H1 (cell line): ENCODE data around the gene F8. TPM values are rescaled to one million over a fixed set of nuclear protein-coding genes. Genes with fewer than 3 reads are reported as not detected.
"Not testable (repeated sequence)": the region's sequence is repeated elsewhere in the genome, so short reads cannot be mapped to it uniquely, and the experiment has no call there.

Source experiments
- CTCF ChIA-PET: fragments of 300-600 bp; sonication (Branson Sonifier 250); formaldehyde crosslinking; loops from one replicate; lab custom pipeline; 2021; ENCODE audit not compliant: partially characterized antibody; lab: Charles Lee
- POLR2A ChIA-PET: fragments of 300-600 bp; sonication (Branson Sonifier 250); formaldehyde crosslinking; loops from one replicate; lab custom pipeline; 2021; ENCODE audit warnings: inconsistent platforms; ENCODE audit not compliant: partially characterized antibody; lab: Charles Lee
- DNase-seq, 2 experiments: peaks; one replicate each; pipeline versions ENCODE4 v3.0.0 to v3.0.0-alpha.2; 2010 to 2022; ENCODE audit warnings: low spot score in 2 of 2, low read depth in 1 of 2, mixed read lengths in 1 of 2
- FAIRE-seq: peaks from 2 replicates; lab custom pipeline; 2011; peaks lifted over from hg19 to GRCh38; lab: Jason Lieb, UNC
- H2AFZ ChIP-seq: 2 replicates; pipeline ENCODE4 v1.8.1; 2012; ENCODE audit warnings: low read length, inconsistent platforms
- H2AK5ac ChIP-seq: 2 replicates; pipeline ENCODE4 v1.6.1; 2013; ENCODE audit warnings: low read depth, low read length
- H2BK120ac ChIP-seq: replicated peaks from 2 replicates; pipeline ENCODE3; 2013; ENCODE audit warnings: low read depth, low read length, inconsistent platforms
- H2BK12ac ChIP-seq: 2 replicates; pipeline ENCODE4 v1.6.1; 2013; ENCODE audit warnings: low read depth, low read length
- H2BK15ac ChIP-seq: 2 replicates; pipeline ENCODE4 v1.6.1; 2013; ENCODE audit warnings: low read length
- H2BK20ac ChIP-seq: 2 replicates; pipeline ENCODE4 v1.6.1; 2013; ENCODE audit warnings: low read length
- H2BK5ac ChIP-seq: 2 replicates; pipeline ENCODE4 v1.6.1; 2013; ENCODE audit warnings: low read depth, low read length
- H3K14ac ChIP-seq: 2 replicates; pipeline ENCODE4 v1.6.1; 2013; ENCODE audit warnings: inconsistent platforms; ENCODE audit not compliant: insufficient read length
- H3K18ac ChIP-seq: 2 replicates; pipeline ENCODE4 v1.6.1; 2013; ENCODE audit warnings: low read length; ENCODE audit errors: extremely low read depth
- H3K23ac ChIP-seq: 2 replicates; pipeline ENCODE4 v1.6.1; 2013; ENCODE audit warnings: inconsistent platforms; ENCODE audit not compliant: insufficient read length
- H3K23me2 ChIP-seq: 2 replicates; pipeline ENCODE4 v1.6.1; 2013; ENCODE audit warnings: low read depth, low read length
- H3K27ac ChIP-seq: 2 replicates; pipeline ENCODE4 v1.6.1; 2011; ENCODE audit warnings: low read depth, low read length, inconsistent platforms
- H3K27me3 ChIP-seq, 4 experiments: replicated peaks in 1 of 4; 1 replicate in 1 of 4; 2 replicates in 3 of 4; pipeline versions ENCODE4 v1.6.1 to v1.8.1; 2011 to 2013; ENCODE audit warnings: low read length in 3 of 4, mild to moderate bottlenecking in 3 of 4, inconsistent platforms in 2 of 4, mixed read lengths in 2 of 4, moderate library complexity in 1 of 4; ENCODE audit not compliant: control insufficient read depth in 3 of 4, insufficient read depth in 3 of 4; ENCODE audit errors: extremely low read depth in 1 of 4
- H3K36me3 ChIP-seq, 4 experiments: 2 replicates each; pipeline versions ENCODE4 v1.6.1 to v1.8.1; 2011 to 2013; ENCODE audit warnings: mild to moderate bottlenecking in 4 of 4, low read length in 3 of 4, moderate library complexity in 2 of 4, control low read depth in 1 of 4, inconsistent platforms in 1 of 4; ENCODE audit not compliant: insufficient read depth in 4 of 4, control insufficient read depth in 2 of 4
- H3K4ac ChIP-seq: replicated peaks from 2 replicates; pipeline ENCODE3; 2013; ENCODE audit warnings: low read length, low read depth, mixed read lengths, inconsistent platforms; ENCODE audit not compliant: insufficient read length
- H3K4me1 ChIP-seq, 4 experiments: replicated peaks in 1 of 4; 1 replicate in 1 of 4; 2 replicates in 3 of 4; pipeline versions ENCODE4 v1.6.1 to v1.8.1; 2011 to 2013; ENCODE audit warnings: low read length in 3 of 4, inconsistent platforms in 2 of 4, mixed read lengths in 1 of 4; ENCODE audit not compliant: insufficient read depth in 4 of 4, control insufficient read depth in 3 of 4
- H3K4me2 ChIP-seq, 2 experiments: 2 replicates each; pipeline versions ENCODE4 v1.6.1 to v1.8.1; 2011 to 2013; ENCODE audit warnings: low read depth in 2 of 2, low read length in 2 of 2, control low read depth in 1 of 2, inconsistent platforms in 1 of 2, mild to moderate bottlenecking in 1 of 2; ENCODE audit not compliant: insufficient read depth in 1 of 2
- H3K4me3 ChIP-seq, 4 experiments: fragments of 200-600, 300-600 bp in 1 of 4; sonication (generic), shearing (Covaris generic), sonication (Bioruptor Twin) in 1 of 4; 2 replicates each; pipeline versions ENCODE4 v1.5.1 to v1.8.1; 2011 to 2016; ENCODE audit warnings: low read length in 4 of 4, low read depth in 3 of 4, control low read depth in 2 of 4, inconsistent platforms in 2 of 4, mild to moderate bottlenecking in 2 of 4, mixed read lengths in 1 of 4, moderate library complexity in 1 of 4; ENCODE audit not compliant: insufficient read depth in 2 of 4; ENCODE audit errors: extremely low read depth in 1 of 4
- H3K56ac ChIP-seq: replicated peaks from 2 replicates; pipeline ENCODE3; 2013; ENCODE audit warnings: low read depth, mild to moderate bottlenecking, mixed read lengths, low read length, inconsistent platforms; ENCODE audit not compliant: insufficient read length
- H3K79me1 ChIP-seq: 2 replicates; pipeline ENCODE4 v1.6.1; 2013; ENCODE audit warnings: low read depth, low read length, control low read depth
- H3K79me2 ChIP-seq, 2 experiments: 2 replicates each; pipeline versions ENCODE4 v1.6.1 to v1.8.1; 2012 to 2013; ENCODE audit warnings: low read length in 2 of 2, mild to moderate bottlenecking in 2 of 2, inconsistent platforms in 1 of 2; ENCODE audit not compliant: insufficient read depth in 2 of 2, control insufficient read depth in 1 of 2
- H3K9ac ChIP-seq, 4 experiments: replicated peaks in 1 of 4; 1 replicate in 1 of 4; 2 replicates in 3 of 4; pipeline versions ENCODE4 v1.6.1 to v1.8.1; 2011 to 2013; ENCODE audit warnings: low read depth in 3 of 4, low read length in 3 of 4, control low read depth in 2 of 4, mild to moderate bottlenecking in 2 of 4, moderate library complexity in 2 of 4, inconsistent platforms in 1 of 4; ENCODE audit errors: extremely low read depth in 1 of 4
- H3K9me3 ChIP-seq, 2 experiments: 2 replicates each; pipeline versions ENCODE4 v1.6.1 to v1.8.1; 2012 to 2013; ENCODE audit warnings: mild to moderate bottlenecking in 2 of 2, moderate library complexity in 2 of 2, control low read depth in 1 of 2, inconsistent platforms in 1 of 2, low read depth in 1 of 2, low read length in 1 of 2, mixed read lengths in 1 of 2; ENCODE audit not compliant: insufficient read depth in 2 of 2
- H4K20me1 ChIP-seq, 2 experiments: replicated peaks in 1 of 2; 2 replicates each; pipeline versions ENCODE3 to v1.8.1; 2011 to 2013; ENCODE audit warnings: inconsistent platforms in 2 of 2, low read length in 2 of 2, mild to moderate bottlenecking in 1 of 2; ENCODE audit not compliant: insufficient read depth in 2 of 2, control insufficient read depth in 1 of 2
- H4K5ac ChIP-seq: 2 replicates; pipeline ENCODE4 v1.6.1; 2013; ENCODE audit warnings: low read length, low read depth, mixed read lengths, inconsistent platforms; ENCODE audit not compliant: insufficient read length
- H4K8ac ChIP-seq: 2 replicates; pipeline ENCODE4 v1.8.0; 2013; ENCODE audit warnings: mild to moderate bottlenecking, moderate library complexity, low read length, inconsistent platforms; ENCODE audit not compliant: insufficient read depth; ENCODE audit errors: extremely low read depth
- H4K91ac ChIP-seq: replicated peaks from 2 replicates; pipeline ENCODE3; 2013; ENCODE audit warnings: low read length, mixed read lengths, inconsistent platforms; ENCODE audit not compliant: insufficient read length
- WGBS, 2 experiments: shearing (Covaris generic) in 1 of 2; methylation state at CpG; one replicate each; pipeline versions ENCODE4 v1.1.6 to v1.1.7; 2013 to 2015; ENCODE audit warnings: low lambda C conversion rate in 2 of 2, mixed read lengths in 2 of 2, inconsistent platforms in 1 of 2, low coverage in 1 of 2, missing lambda C conversion rate in 1 of 2; ENCODE audit not compliant: insufficient replicate concordance in 2 of 2, insufficient coverage in 1 of 2, insufficient read length in 1 of 2; ENCODE audit errors: extremely low coverage in 1 of 2, missing lambda C conversion rate in 1 of 2; 5-methylcytosine and 5-hydroxymethylcytosine counted together
- polyA plus RNA-seq, 7 experiments: library from polyadenylated mRNA; depleted of rRNA in 3 of 7; stranded (reverse) in 5 of 7; unstranded in 2 of 7; fragments of >200 nt in 5 of 7; fragments of 200-250 nt in 2 of 7; gene quantifications; 1 replicate in 5 of 7; 2 replicates in 1 of 7; 4 replicates in 1 of 7; pipeline versions ENCODE4 v1.2.1 to v1.2.3, GENCODE V29; 2011 to 2013; ENCODE audit warnings: missing spikeins in 2 of 7, mixed read lengths in 2 of 7
- total RNA-seq: library from RNA; stranded (reverse); fragmentation: NEBNext Ultra II Directional; extraction: Animal tissue kit (Norgen Biotek cat#: 25700); gene quantifications from 2 replicates; pipeline ENCODE4 v1.2.1, GENCODE V29; 2021

Gene F8
- total and polyA plus RNA-seq, 2 of the 8 experiments (the other 6 are each of a cell fraction or from before 2014, with no cell fraction given): 1.1 to 2.6 TPM

GRCh38 chrX:154885549-154885948 lies 137.0 kb downstream of the F8 start:
- H3K27me3 ChIP-seq, DNase-seq, H3K56ac ChIP-seq, H3K9ac ChIP-seq, H3K79me2 ChIP-seq, FAIRE-seq, H4K8ac ChIP-seq, H3K18ac ChIP-seq, H4K91ac ChIP-seq, H2BK15ac ChIP-seq, H3K23me2 ChIP-seq, H4K5ac ChIP-seq, H3K4me1 ChIP-seq, H3K27ac ChIP-seq, H3K23ac ChIP-seq, H3K79me1 ChIP-seq, H2BK20ac ChIP-seq, H2BK5ac ChIP-seq, H3K4me2 ChIP-seq, H2BK12ac ChIP-seq, H2AK5ac ChIP-seq, H4K20me1 ChIP-seq, H3K14ac ChIP-seq, H3K4me3 ChIP-seq, H2AFZ ChIP-seq, H2BK120ac ChIP-seq, CTCF ChIA-PET, H3K9me3 ChIP-seq, H3K36me3 ChIP-seq, POLR2A ChIA-PET, H3K4ac ChIP-seq: not testable (repeated sequence)
- no CpG with 5 or more reads among the region's 14 CpGs for WGBS, 2 experiments

GRCh38 chrX:154885057-154885456 lies 137.5 kb downstream of the F8 start:
- H4K8ac ChIP-seq, H4K20me1 ChIP-seq, H3K18ac ChIP-seq, H3K23ac ChIP-seq, H2BK20ac ChIP-seq, H2BK5ac ChIP-seq, H4K5ac ChIP-seq, H3K27me3 ChIP-seq, H3K4me3 ChIP-seq, H3K14ac ChIP-seq, H3K79me1 ChIP-seq, H3K56ac ChIP-seq, H3K27ac ChIP-seq, H3K23me2 ChIP-seq, H2BK15ac ChIP-seq, H3K36me3 ChIP-seq, H3K4ac ChIP-seq, H3K9me3 ChIP-seq, H3K4me1 ChIP-seq, H2BK120ac ChIP-seq, H3K79me2 ChIP-seq, POLR2A ChIA-PET, H4K91ac ChIP-seq, H2AK5ac ChIP-seq, H3K4me2 ChIP-seq, FAIRE-seq, DNase-seq, H2BK12ac ChIP-seq, H2AFZ ChIP-seq, H3K9ac ChIP-seq, CTCF ChIA-PET: not testable (repeated sequence)
- WGBS, 2 experiments: no CpG with 5 or more reads among the region's 33 CpGs
